ENCODE results near the gene GDNF. TPM values are rescaled to one million over a fixed set of nuclear protein-coding genes. Genes with fewer than 3 reads are reported as not detected.

Gene GDNF
- total and polyA plus RNA-seq, 2 donors (not counting 1 experiment from before 2014, with no cell fraction given) = not detected

GRCh38 chr5:37834542-37835379 lies 5.1 kb downstream of the GDNF start:
- ATAC-seq (ENCODE audit: low read depth) (no peak), DNase-seq (no peak)
- Histone ChIP-seq H3K27ac (ENCODE audit: low read length in 2 of 2) (no peak overlapping the region), H3K4me3 (ENCODE audit: control extremely low read depth in 1 of 5, extremely low read depth in 1 of 5, insufficient read depth in 1 of 5, low read depth in 2 of 5, low read length in 4 of 5) (no peak overlapping the region), H3K9me3 (ENCODE audit: control extremely low read depth in 1 of 3, control insufficient read depth in 2 of 3, insufficient read depth in 1 of 3, low read length in 2 of 3) (peaks cover 0 to 17% (median 0%) of the 10 kb centered on the region in 3 donors), H3K4me1 (ENCODE audit: control insufficient read depth in 2 of 2, insufficient read depth in 2 of 2, low read length in 2 of 2) (peaks cover 30 to 33% of the 10 kb centered on the region in 2 donors), H3K9ac (ENCODE audit: low read length) (no peak overlapping the region), H3K36me3 (replicated peaks in 1 of 2; ENCODE audit: control extremely low read depth in 1 of 2, control insufficient read depth in 1 of 2, extremely low read depth in 1 of 2, insufficient read depth in 2 of 2, low read length in 1 of 2) (no peaks in the 10 kb centered on the region), H2AFZ (ENCODE audit: insufficient read depth, low read depth, low read length, poor library complexity, severe bottlenecking) (no peak overlapping the region), H3K79me2 (ENCODE audit: control insufficient read depth, insufficient read depth, low read length) (no peaks in the 10 kb centered on the region), H3K4me2 (replicated peaks; ENCODE audit: low read depth, low read length, poor library complexity, severe bottlenecking) (no peak overlapping the region), H3K27me3 (replicated peaks in 1 of 4; ENCODE audit: control extremely low read depth in 1 of 4, control insufficient read depth in 3 of 4, insufficient read depth in 4 of 4, low read length in 3 of 4) (peaks cover 0 to 64% (median 40%) of the 10 kb centered on the region in 4 experiments), H4K20me1 (ENCODE audit: control insufficient read depth, insufficient read depth, low read length, poor library complexity, severe bottlenecking) (no peaks in the 10 kb centered on the region)
- H3K4me3 Mint-ChIP-seq = no peak overlapping the region
- no peaks in the 10 kb centered on the region for H3K9me3 Mint-ChIP-seq (ENCODE audit: insufficient read depth)
- H3K27me3 Mint-ChIP-seq = peaks cover 82% of the 10 kb centered on the region
- WGBS (ENCODE audit: insufficient coverage) = 6% methylated on average over 57 of the region's 64 CpGs
- POLR2A ChIA-PET = no interaction called here
- H3K4me1 Mint-ChIP-seq = peaks cover 28% of the 10 kb centered on the region
- intact Hi-C loops (cut with micrococcal nuclease) = no loop called here
- no peak overlapping the region for H3K27ac Mint-ChIP-seq
- TF ChIP-seq EZH2 (IDR thresholded peaks at IDR 0.05; ENCODE audit: borderline replicate concordance, insufficient read depth, low read depth, low read length, poor library complexity, severe bottlenecking) = no peak
- no peak for TF ChIP-seq CTCF (IDR thresholded peaks at IDR 0.05)
- CTCF ChIA-PET = no interaction called here

GRCh38 chr5:37833990-37834389 lies 5.9 kb downstream of the GDNF start:
- Histone ChIP-seq H3K27me3 (replicated peaks in 1 of 4; ENCODE audit: control extremely low read depth in 1 of 4, control insufficient read depth in 3 of 4, insufficient read depth in 4 of 4, low read length in 3 of 4) (peaks cover 0 to 59% (median 38%) of the 10 kb centered on the region in 4 experiments), H2AFZ (ENCODE audit: insufficient read depth, low read depth, low read length, poor library complexity, severe bottlenecking) (no peak overlapping the region), H3K9ac (ENCODE audit: low read length) (no peak overlapping the region), H3K36me3 (replicated peaks in 1 of 2; ENCODE audit: control extremely low read depth in 1 of 2, control insufficient read depth in 1 of 2, extremely low read depth in 1 of 2, insufficient read depth in 2 of 2, low read length in 1 of 2) (no peaks in the 10 kb centered on the region), H3K79me2 (ENCODE audit: control insufficient read depth, insufficient read depth, low read length) (no peaks in the 10 kb centered on the region), H3K9me3 (ENCODE audit: control extremely low read depth in 1 of 3, control insufficient read depth in 2 of 3, insufficient read depth in 1 of 3, low read length in 2 of 3) (peaks cover 0 to 14% (median 0%) of the 10 kb centered on the region in 3 donors), H3K4me3 (ENCODE audit: control extremely low read depth in 1 of 5, extremely low read depth in 1 of 5, insufficient read depth in 1 of 5, low read depth in 2 of 5, low read length in 4 of 5) (no peak overlapping the region), H3K4me2 (replicated peaks; ENCODE audit: low read depth, low read length, poor library complexity, severe bottlenecking) (no peak overlapping the region), H3K27ac (ENCODE audit: low read length in 2 of 2) (no peak overlapping the region), H4K20me1 (ENCODE audit: control insufficient read depth, insufficient read depth, low read length, poor library complexity, severe bottlenecking) (no peaks in the 10 kb centered on the region), H3K4me1 (ENCODE audit: control insufficient read depth in 2 of 2, insufficient read depth in 2 of 2, low read length in 2 of 2) (peaks cover 27 to 29% of the 10 kb centered on the region in 2 donors)
- no peak for DNase-seq
- Mint-ChIP-seq H3K27me3 (peaks cover 82% of the 10 kb centered on the region), H3K9me3 (ENCODE audit: insufficient read depth) (no peaks in the 10 kb centered on the region), H3K4me1 (peaks cover 24% of the 10 kb centered on the region), H3K27ac (no peak overlapping the region), H3K4me3 (no peak overlapping the region)
- CTCF ChIA-PET = no interaction called here
- 57% methylated on average over 6 of the region's 6 CpGs for WGBS (ENCODE audit: insufficient coverage)
- TF ChIP-seq CTCF (IDR thresholded peaks at IDR 0.05) (no peak), EZH2 (IDR thresholded peaks at IDR 0.05; ENCODE audit: borderline replicate concordance, insufficient read depth, low read depth, low read length, poor library complexity, severe bottlenecking) (no peak)
- ATAC-seq (ENCODE audit: low read depth) = no peak
- POLR2A ChIA-PET = no interaction called here
- intact Hi-C loops (cut with micrococcal nuclease) = no loop called here
